K562 (cell line): Measurements from ENCODE around the gene TCF12. TPM values are rescaled to one million over a fixed set of nuclear protein-coding genes. Genes with fewer than 3 reads are reported as not detected.

Experiments used
- CREB3 ChIP-seq: fragments of 450-650 bp; conservative IDR thresholded peaks from 2 replicates; pipeline ENCODE4 v1.6.1; 2016; ENCODE audit warnings: missing genetic modification characterization, low read depth, mild to moderate bottlenecking, missing compliant biosample characterization, moderate library complexity
- ELF4 ChIP-seq: fragments of 450-650 bp; formaldehyde crosslinking; IDR thresholded peaks from 2 replicates; pipeline ENCODE4 v1.4.0; 2022; ENCODE audit warnings: missing genetic modification characterization
- HDAC3 ChIP-seq: fragments of 450-650 bp; IDR thresholded peaks from 2 replicates; pipeline ENCODE4 v1.6.1; 2018; ENCODE audit warnings: borderline replicate concordance, mild to moderate bottlenecking, moderate library complexity; ENCODE audit not compliant: partially characterized antibody
- JUN ChIP-seq, 2 experiments: sonication (generic) in 1 of 2; formaldehyde crosslinking in 1 of 2; IDR thresholded peaks; 2 replicates each; pipeline versions ENCODE4 v1.6.1 to v1.8.0; 2012 to 2022; ENCODE audit warnings: borderline replicate concordance in 2 of 2, mild to moderate bottlenecking in 2 of 2, improper control_type of control experiment in 1 of 2, low read depth in 1 of 2, low read length in 1 of 2, missing genetic modification reagents in 1 of 2
- MYBL2 ChIP-seq, 2 experiments: fragments of 450-650 bp in 1 of 2; sonication (generic) in 1 of 2; formaldehyde crosslinking in 1 of 2; IDR thresholded peaks; 2 replicates each; pipeline versions ENCODE4 v1.6.1 to v1.8.1; 2017 to 2022; ENCODE audit warnings: borderline replicate concordance in 1 of 2, inconsistent platforms in 1 of 2, low read depth in 1 of 2, mild to moderate bottlenecking in 1 of 2, missing genetic modification reagents in 1 of 2, moderate library complexity in 1 of 2
- RAD51 ChIP-seq: fragments of 450-650 bp; IDR thresholded peaks from 2 replicates; pipeline ENCODE4 v1.7.1; 2016; ENCODE audit warnings: low read depth, mild to moderate bottlenecking, borderline replicate concordance
- RBM15 ChIP-seq: fragments of 200-400 bp; formaldehyde crosslinking; IDR thresholded peaks from 2 replicates; pipeline ENCODE4 v1.6.1; 2018; ENCODE audit warnings: mild to moderate bottlenecking, low read length, moderate library complexity; ENCODE audit not compliant: insufficient read depth
- RERE ChIP-seq: sonication (generic); formaldehyde crosslinking; IDR thresholded peaks from 2 replicates; pipeline ENCODE4 v1.8.0; 2023; ENCODE audit warnings: missing genetic modification reagents, mild to moderate bottlenecking, borderline replicate concordance
- RFX5 ChIP-seq: IDR thresholded peaks from 2 replicates; pipeline ENCODE4 v1.6.1; 2011; ENCODE audit warnings: low read depth, mild to moderate bottlenecking, improper control_type of control experiment, low read length
- SMARCA5 ChIP-seq: fragments of 450-650 bp; IDR thresholded peaks from 2 replicates; pipeline ENCODE4 v1.6.1; 2016
- SP2 ChIP-seq: IDR thresholded peaks from 2 replicates; pipeline ENCODE4 v1.6.1; 2011; ENCODE audit warnings: mild to moderate bottlenecking, low read depth, low read length, moderate library complexity; ENCODE audit not compliant: poor library complexity, severe bottlenecking; ENCODE audit errors: extremely low read depth
- THRA ChIP-seq: fragments of 450-650 bp; IDR thresholded peaks from 2 replicates; pipeline ENCODE4 v1.6.1; 2017; ENCODE audit warnings: mild to moderate bottlenecking, moderate library complexity
- ZMIZ1 ChIP-seq, 2 experiments: fragments of 150-350 bp in 1 of 2; IDR thresholded peaks; 2 replicates each; pipeline ENCODE4 v1.6.1; 2012 to 2016; ENCODE audit warnings: low read depth in 2 of 2, low read length in 2 of 2, mild to moderate bottlenecking in 1 of 2, moderate library complexity in 1 of 2
- polyA plus RNA-seq, 8 experiments: library from polyadenylated mRNA; depleted of rRNA in 4 of 8; stranded (reverse) in 5 of 8; unstranded in 3 of 8; fragments of >200 nt; fragmentation: Nextera tagmentation in 2 of 8; fragmentation: Illumina TruSeq in 1 of 8; extraction: Ambion mirVana in 2 of 8; extraction: Trizol in 1 of 8; gene quantifications; 2 replicates each; pipeline versions ENCODE4 v1.2.1 to v1.2.3, GENCODE V29; 2011 to 2014; ENCODE audit warnings: inconsistent platforms in 1 of 8, missing spikeins in 1 of 8
- total RNA-seq, 7 experiments: library from RNA; depleted of rRNA in 6 of 7; stranded (reverse); fragments of >200 nt in 6 of 7; fragmentation: Illumina TruSeq in 2 of 7; extraction: Trizol in 2 of 7; gene quantifications; 2 replicates each; pipeline versions ENCODE4 v1.2.1 to v1.2.3, GENCODE V29; 2011 to 2021; ENCODE audit warnings: low replicate concordance in 1 of 7

The TCF12 gene
- total and polyA plus RNA-seq, 9 of the 15 experiments (the other 6 are each of a cell fraction or from before 2014, with no cell fraction given) = 10.5 to 132 (median 52.9) TPM

GRCh38 chr15:56886932-56887781, 31.3 kb upstream of the TCF12 start (continued):
- TF ChIP-seq ZMIZ1 (IDR thresholded peaks at IDR 0.05; ENCODE audit: low read depth in 2 of 2, low read length in 2 of 2) (peak in 1 of 2 experiments; percentile 26; a peak in 1 of 4 replicates), CREB3 (tag) (no peak), RBM15 (no peak), HDAC3 (no peak), JUN (IDR thresholded peaks at IDR 0.05; ENCODE audit: borderline replicate concordance, low read depth, low read length) (no peak; the same call in 1 of the 2 replicates), JUN (CRISPR knock-in tag; IDR thresholded peaks at IDR 0.05; ENCODE audit: borderline replicate concordance) (no peak), SP2 (peak; percentile 33), THRA (no peak), MYBL2 (IDR thresholded peaks at IDR 0.05; ENCODE audit: low read depth) (no peak), MYBL2 (CRISPR knock-in tag; IDR thresholded peaks at IDR 0.05; ENCODE audit: borderline replicate concordance) (no peak), RFX5 (no peak), ELF4 (no peak), RAD51 (peak; percentile 85), SMARCA5 (no peak), RERE (CRISPR knock-in tag) (no peak)
